GM12878 (cell line): Measurements from ENCODE around the gene PLA2G6.

ENCODE experiments used
- ATF3 ChIP-seq: IDR thresholded peaks from 2 replicates; pipeline ENCODE4 v1.6.1; 2011; ENCODE audit warnings: low read depth, mild to moderate bottlenecking, low read length, moderate library complexity, borderline replicate concordance; ENCODE audit errors: extremely low read depth
- BHLHE40 ChIP-seq, 2 experiments: fragments of 450-650 bp in 1 of 2; IDR thresholded peaks; 2 replicates each; pipeline ENCODE4 v1.6.1; 2011 to 2017; ENCODE audit warnings: low read depth in 2 of 2, borderline replicate concordance in 1 of 2, improper control_type of control experiment in 1 of 2, low read length in 1 of 2, mild to moderate bottlenecking in 1 of 2

GRCh38 chr22:38176170-38176741 lies 5.4 kb downstream of the PLA2G6 start:
- TF ChIP-seq BHLHE40 (IDR thresholded peaks at IDR 0.05; ENCODE audit: borderline replicate concordance in 1 of 2, low read depth in 2 of 2, low read length in 1 of 2) (peak in 1 of 2 experiments; percentile 76; a peak in 2 of 4 replicates), ATF3 (no peak)
